ENCODE results near the gene CACNA1B. TPM values are rescaled to one million over a fixed set of nuclear protein-coding genes. Genes with fewer than 3 reads are reported as not detected.

CACNA1B gene
- total and polyA plus RNA-seq, 2 donors from 2014 or later, result 0.03 TPM; not detected in 1

DNA sequence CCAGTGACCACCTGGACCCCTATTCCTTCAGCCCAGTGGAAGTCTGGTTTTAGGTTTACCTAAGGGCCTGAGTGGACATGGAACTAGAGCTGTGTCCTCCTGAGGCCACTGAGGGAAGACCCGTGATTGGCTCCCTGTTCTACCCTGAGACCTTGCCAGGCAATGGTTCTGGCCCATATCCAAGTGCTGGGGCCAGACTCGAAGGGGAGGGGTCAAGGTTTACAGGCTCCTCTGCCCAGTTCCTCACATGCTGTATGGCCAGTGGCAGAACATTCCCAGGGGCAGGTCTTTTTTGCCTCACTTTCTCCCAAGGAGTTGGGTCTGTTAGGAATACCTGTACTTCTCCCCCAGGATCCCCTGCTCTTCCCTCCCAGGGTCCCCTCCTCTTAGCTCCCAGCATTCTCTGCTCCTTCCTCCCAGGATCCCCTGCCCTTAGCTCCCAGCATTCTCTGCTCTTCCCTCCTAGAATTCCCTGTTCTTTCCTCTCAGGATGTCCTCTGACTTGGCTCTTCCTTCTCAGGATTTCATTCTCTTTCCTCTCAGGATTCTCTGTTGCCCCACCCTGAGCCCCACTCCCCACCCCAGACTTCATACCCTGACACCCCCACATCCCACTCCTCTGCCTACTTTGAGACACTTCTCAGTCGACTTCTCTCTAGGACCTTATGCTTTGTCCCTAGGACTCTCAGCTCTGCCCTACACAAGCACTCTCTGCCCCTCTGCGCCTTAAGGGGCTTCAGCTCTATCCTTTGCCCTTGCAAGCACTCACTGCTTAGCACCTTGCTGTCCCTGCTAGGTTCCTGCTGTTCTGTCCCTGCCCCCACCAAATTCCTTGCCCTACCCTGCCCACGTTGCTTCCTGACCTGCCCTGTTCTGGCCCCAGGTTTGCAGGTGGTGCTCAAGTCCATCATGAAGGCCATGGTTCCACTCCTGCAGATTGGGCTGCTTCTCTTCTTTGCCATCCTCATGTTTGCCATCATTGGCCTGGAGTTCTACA is 36.5 kb downstream of the CACNA1B start:
- no peak for TF ChIP-seq CTCF (IDR thresholded peaks at IDR 0.05; ENCODE audit: borderline replicate concordance, extremely low read depth, insufficient read depth)
- Histone ChIP-seq H3K36me3 (ENCODE audit: control insufficient read depth in 2 of 3, insufficient read depth in 3 of 3, low read length in 3 of 3) (no peaks in the 10 kb centered on the region), H3K9me3 (ENCODE audit: control insufficient read depth in 2 of 3, insufficient read depth in 1 of 3, low read length in 3 of 3) (no peaks in the 10 kb centered on the region), H3K4me1 (ENCODE audit: control insufficient read depth in 2 of 3, insufficient read depth in 2 of 3, low read depth in 1 of 3, low read length in 3 of 3) (no peaks in the 10 kb centered on the region), H3K9ac (ENCODE audit: low read length in 3 of 3) (no peak overlapping the region), H3K27ac (ENCODE audit: low read depth in 2 of 2, low read length in 2 of 2) (no peak overlapping the region), H3K4me3 (ENCODE audit: low read length in 3 of 3) (no peak overlapping the region), H3K27me3 (ENCODE audit: control insufficient read depth, insufficient read depth, low read length) (no peaks in the 10 kb centered on the region)
- intact Hi-C loops (cut with DNase I), result no loop called here
- FAIRE-seq, result no peak
- DNase-seq, result no peak

DNA sequence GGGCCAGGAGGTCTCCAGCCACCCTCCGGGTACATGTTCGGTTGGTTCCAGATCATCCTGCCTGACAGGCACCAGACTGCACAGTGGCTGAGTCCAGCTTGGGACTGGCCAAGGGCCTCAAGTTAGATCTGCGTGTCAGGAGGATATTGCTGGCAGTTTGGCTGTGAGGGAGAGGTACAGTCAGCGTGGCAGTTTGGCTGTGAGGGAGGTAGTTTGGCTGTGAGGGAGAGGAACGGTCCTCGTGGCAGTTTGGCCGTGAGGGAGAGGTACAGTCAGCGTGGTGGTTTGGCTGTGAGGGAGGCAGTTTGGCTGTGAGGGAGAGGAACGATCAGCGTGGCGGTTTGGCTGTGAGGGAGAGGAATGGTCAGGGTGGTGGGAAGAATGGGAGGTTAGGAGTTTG is 39.0 kb downstream of the CACNA1B start:
- no peak for TF ChIP-seq CTCF (IDR thresholded peaks at IDR 0.05; ENCODE audit: borderline replicate concordance, extremely low read depth, insufficient read depth)
- Histone ChIP-seq H3K4me1 (ENCODE audit: control insufficient read depth in 2 of 3, insufficient read depth in 2 of 3, low read depth in 1 of 3, low read length in 3 of 3) (no peaks in the 10 kb centered on the region), H3K36me3 (ENCODE audit: control insufficient read depth in 2 of 3, insufficient read depth in 3 of 3, low read length in 3 of 3) (no peaks in the 10 kb centered on the region), H3K4me3 (ENCODE audit: low read length in 3 of 3) (no peak overlapping the region), H3K9me3 (ENCODE audit: control insufficient read depth in 2 of 3, insufficient read depth in 1 of 3, low read length in 3 of 3) (no peaks in the 10 kb centered on the region), H3K27ac (ENCODE audit: low read depth in 2 of 2, low read length in 2 of 2) (no peak overlapping the region), H3K27me3 (ENCODE audit: control insufficient read depth, insufficient read depth, low read length) (no peaks in the 10 kb centered on the region), H3K9ac (ENCODE audit: low read length in 3 of 3) (no peak overlapping the region)
- FAIRE-seq (no peak), DNase-seq (no peak)
- intact Hi-C loops (cut with DNase I), result no loop called here

DNA sequence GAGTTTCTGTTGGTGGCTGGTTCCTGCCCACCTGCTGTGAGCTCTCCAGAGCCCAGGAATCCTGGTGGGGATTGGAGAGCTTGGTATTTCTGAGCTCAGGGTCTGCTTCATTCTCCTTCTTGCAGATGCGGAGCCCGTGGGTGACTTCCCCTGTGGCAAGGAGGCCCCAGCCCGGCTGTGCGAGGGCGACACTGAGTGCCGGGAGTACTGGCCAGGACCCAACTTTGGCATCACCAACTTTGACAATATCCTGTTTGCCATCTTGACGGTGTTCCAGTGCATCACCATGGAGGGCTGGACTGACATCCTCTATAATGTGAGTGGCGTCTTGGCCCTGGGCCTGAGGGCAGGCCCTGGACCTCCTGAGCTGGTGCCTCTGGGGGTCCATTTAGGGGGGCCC is 39.5 kb downstream of the CACNA1B start:
- no peak overlapping the region for H3K4me3 ChIP-seq (ENCODE audit: low read length in 3 of 3)
- no peak for TF ChIP-seq CTCF (IDR thresholded peaks at IDR 0.05; ENCODE audit: borderline replicate concordance, extremely low read depth, insufficient read depth)
- H3K9me3 ChIP-seq (ENCODE audit: control insufficient read depth in 2 of 3, insufficient read depth in 1 of 3, low read length in 3 of 3), result no peaks in the 10 kb centered on the region
- H3K27ac ChIP-seq (ENCODE audit: low read depth in 2 of 2, low read length in 2 of 2), result no peak overlapping the region
- H3K36me3 ChIP-seq (ENCODE audit: control insufficient read depth in 2 of 3, insufficient read depth in 3 of 3, low read length in 3 of 3), result no peaks in the 10 kb centered on the region
- DNase-seq (no peak), FAIRE-seq (no peak)
- H3K27me3 ChIP-seq (ENCODE audit: control insufficient read depth, insufficient read depth, low read length), result no peaks in the 10 kb centered on the region
- no peaks in the 10 kb centered on the region for H3K4me1 ChIP-seq (ENCODE audit: control insufficient read depth in 2 of 3, insufficient read depth in 2 of 3, low read depth in 1 of 3, low read length in 3 of 3)
- H3K9ac ChIP-seq (ENCODE audit: low read length in 3 of 3), result no peak overlapping the region
- intact Hi-C loops (cut with DNase I), result no loop called here

All from kidney (tissue), 14 donors.